H9 (cell line): ENCODE data around the gene CUEDC1. TPM values are rescaled to one million over a fixed set of nuclear protein-coding genes. Genes with fewer than 3 reads are reported as not detected.

ENCODE experiments used
- DNase-seq: peaks from one replicate; pipeline ENCODE4 v3.0.0-alpha.2; 2017
- H2AFZ ChIP-seq: one replicate; pipeline ENCODE4 v1.6.1; 2013; ENCODE audit warnings: mild to moderate bottlenecking, low read length, control low read depth, moderate library complexity
- H2AK5ac ChIP-seq: 2 replicates; pipeline ENCODE4 v1.6.1; 2013; ENCODE audit warnings: low read length, control low read depth, mixed read lengths; ENCODE audit not compliant: insufficient read length
- H2BK120ac ChIP-seq: one replicate; pipeline ENCODE4 v1.6.1; 2013; ENCODE audit warnings: low read depth, mild to moderate bottlenecking, low read length, control low read depth, inconsistent platforms; ENCODE audit not compliant: poor library complexity, severe bottlenecking
- H2BK12ac ChIP-seq: 2 replicates; pipeline ENCODE4 v1.6.1; 2013; ENCODE audit warnings: low read length, control low read depth, mixed read lengths, low read depth; ENCODE audit not compliant: insufficient read length
- H2BK15ac ChIP-seq: 2 replicates; pipeline ENCODE4 v1.6.1; 2013; ENCODE audit warnings: low read depth, low read length, control low read depth
- H2BK20ac ChIP-seq: one replicate; pipeline ENCODE4 v1.6.1; 2013; ENCODE audit warnings: low read depth, mild to moderate bottlenecking, low read length, control low read depth, inconsistent platforms; ENCODE audit not compliant: poor library complexity, severe bottlenecking
- H2BK5ac ChIP-seq: 2 replicates; pipeline ENCODE4 v1.6.1; 2013; ENCODE audit warnings: low read length, control low read depth, mixed read lengths; ENCODE audit not compliant: insufficient read length
- H3K14ac ChIP-seq: 2 replicates; pipeline ENCODE4 v1.6.1; 2013; ENCODE audit warnings: low read length, control low read depth; ENCODE audit not compliant: insufficient read depth
- H3K18ac ChIP-seq: 2 replicates; pipeline ENCODE4 v1.6.1; 2013; ENCODE audit warnings: low read depth, mild to moderate bottlenecking, mixed read lengths, low read length, control low read depth; ENCODE audit not compliant: insufficient read length
- H3K23ac ChIP-seq: 2 replicates; pipeline ENCODE4 v1.6.1; 2013; ENCODE audit warnings: low read length, control low read depth, mixed read lengths, low read depth; ENCODE audit not compliant: insufficient read length
- H3K23me2 ChIP-seq: 2 replicates; pipeline ENCODE4 v1.6.1; 2013; ENCODE audit warnings: low read depth, mild to moderate bottlenecking, mixed read lengths, low read length, control low read depth; ENCODE audit not compliant: insufficient read length, poor library complexity, severe bottlenecking
- H3K27ac ChIP-seq: 2 replicates; pipeline ENCODE4 v1.5.1; 2013; ENCODE audit warnings: low read length, control low read depth, mixed read lengths, low read depth; ENCODE audit not compliant: insufficient read length
- H3K27me3 ChIP-seq: 2 replicates; pipeline ENCODE4 v1.6.1; 2013; ENCODE audit warnings: low read length, control low read depth, inconsistent platforms; ENCODE audit not compliant: insufficient read depth
- H3K4ac ChIP-seq: 2 replicates; pipeline ENCODE4 v1.6.1; 2013; ENCODE audit warnings: low read depth, mild to moderate bottlenecking, control low read depth, inconsistent platforms, low read length, moderate library complexity
- H3K4me1 ChIP-seq: 2 replicates; pipeline ENCODE4 v1.6.1; 2013; ENCODE audit warnings: low read length, control low read depth, inconsistent platforms; ENCODE audit not compliant: insufficient read depth
- H3K4me2 ChIP-seq: 2 replicates; pipeline ENCODE4 v1.6.1; 2013; ENCODE audit warnings: low read length, control low read depth, mixed read lengths; ENCODE audit not compliant: insufficient read length, insufficient read depth
- H3K56ac ChIP-seq: 2 replicates; pipeline ENCODE4 v1.6.1; 2013; ENCODE audit warnings: low read depth, mild to moderate bottlenecking, mixed read lengths, low read length, control low read depth; ENCODE audit not compliant: insufficient read length
- H3K79me1 ChIP-seq: 2 replicates; pipeline ENCODE4 v1.6.1; 2013; ENCODE audit warnings: low read depth, mild to moderate bottlenecking, moderate library complexity, low read length, control low read depth, inconsistent platforms; ENCODE audit not compliant: insufficient read depth, poor library complexity, severe bottlenecking
- H3K79me2 ChIP-seq: 2 replicates; pipeline ENCODE4 v1.6.1; 2013; ENCODE audit warnings: low read length, control low read depth, inconsistent platforms; ENCODE audit not compliant: insufficient read depth
- H3K9ac ChIP-seq: 2 replicates; pipeline ENCODE4 v1.6.1; 2013; ENCODE audit warnings: low read length, control low read depth, mixed read lengths; ENCODE audit not compliant: insufficient read length; ENCODE audit errors: extremely low read depth
- H3K9me3 ChIP-seq: one replicate; pipeline ENCODE4 v1.6.1; 2013; ENCODE audit warnings: low read depth, low read length, inconsistent platforms; ENCODE audit not compliant: control insufficient read depth
- H3T11ph ChIP-seq: one replicate; pipeline ENCODE4 v1.6.1; 2013; ENCODE audit warnings: mild to moderate bottlenecking, low read length, control low read depth, inconsistent platforms
- H4K20me1 ChIP-seq: one replicate; pipeline ENCODE4 v1.6.1; 2013; ENCODE audit not compliant: control insufficient read depth, insufficient read length, insufficient read depth
- H4K5ac ChIP-seq: 2 replicates; pipeline ENCODE4 v1.6.1; 2013; ENCODE audit warnings: low read depth, mild to moderate bottlenecking, mixed read lengths, low read length, control low read depth; ENCODE audit not compliant: insufficient read length
- H4K8ac ChIP-seq: replicated peaks from 2 replicates; pipeline ENCODE4 v1.6.1; 2013; ENCODE audit warnings: low read length, control low read depth, mixed read lengths, low read depth; ENCODE audit not compliant: insufficient read length
- H4K91ac ChIP-seq: 2 replicates; pipeline ENCODE4 v1.6.1; 2013; ENCODE audit warnings: low read depth, mild to moderate bottlenecking, moderate library complexity, mixed read lengths, low read length, control low read depth; ENCODE audit not compliant: insufficient read length
- H3K27ac Mint-ChIP-seq, 3 experiments: 2 replicates in 2 of 3; 3 replicates in 1 of 3; pipeline ENCODE4 v1.8.0; 2020 to 2021; ENCODE audit warnings: mixed read lengths in 3 of 3, mild to moderate bottlenecking in 1 of 3, moderate library complexity in 1 of 3
- H3K27me3 Mint-ChIP-seq: 2 replicates; pipeline ENCODE4 v1.8.0; 2021; ENCODE audit warnings: low read depth, mild to moderate bottlenecking, moderate library complexity, mixed read lengths
- H3K36me3 Mint-ChIP-seq, 3 experiments: 2 replicates in 2 of 3; 3 replicates in 1 of 3; pipeline ENCODE4 v1.8.0; 2020 to 2021; ENCODE audit warnings: low read depth in 3 of 3, mixed read lengths in 3 of 3; ENCODE audit not compliant: insufficient read depth in 1 of 3
- H3K4me1 Mint-ChIP-seq, 2 experiments: 2 replicates each; pipeline ENCODE4 v1.8.0; 2020; ENCODE audit warnings: mixed read lengths in 2 of 2
- H3K4me3 Mint-ChIP-seq, 2 experiments: 2 replicates in 1 of 2; 3 replicates in 1 of 2; pipeline ENCODE4 v1.8.0; 2020 to 2021; ENCODE audit warnings: mild to moderate bottlenecking in 2 of 2, mixed read lengths in 2 of 2, moderate library complexity in 1 of 2
- H3K9me3 Mint-ChIP-seq, 2 experiments: 2 replicates in 1 of 2; 3 replicates in 1 of 2; pipeline ENCODE4 v1.8.0; 2020; ENCODE audit warnings: mild to moderate bottlenecking in 2 of 2, mixed read lengths in 2 of 2, moderate library complexity in 1 of 2
- CTCF ChIP-seq: fragments of 200-600 bp; sonication (generic); conservative IDR thresholded peaks from 3 replicates; pipeline ENCODE4 v1.8.0; 2021; ENCODE audit warnings: antibody characterized with exemption, mild to moderate bottlenecking
- WGBS: extraction: QIAGEN DNeasy Blood & Tissue Kit; methylation state at CpG from one replicate; pipeline ENCODE4 v1.1.7; 2013; ENCODE audit warnings: missing lambda C conversion rate, low lambda C conversion rate, mixed read lengths; ENCODE audit not compliant: insufficient read length; ENCODE audit errors: extremely low coverage; 5-methylcytosine and 5-hydroxymethylcytosine counted together
- total RNA-seq: library from RNA; stranded (reverse); gene quantifications from 2 replicates; pipeline ENCODE4 v1.2.1, GENCODE V29; 2021

The CUEDC1 gene
- total RNA-seq, 1 experiment from 2014 or later: 7.3 TPM

GRCh38 chr17:57885148-57885915 is 69.9 kb downstream of the CUEDC1 start:
- H3K23me2 ChIP-seq: no peaks in the 10 kb centered on the region
- H4K91ac ChIP-seq: no peak overlapping the region
- no peak overlapping the region for H2AFZ ChIP-seq
- no peak overlapping the region for H3K14ac ChIP-seq
- H3K9me3 Mint-ChIP-seq: peaks cover 5 to 9% of the 10 kb centered on the region in 2 experiments; a peak in 3 of 5 replicates
- H3K4me3 Mint-ChIP-seq: no peak overlapping the region
- H3K27ac ChIP-seq: no peak overlapping the region
- H2BK15ac ChIP-seq: no peak overlapping the region; the same call in 1 of the 2 replicates
- no peaks in the 10 kb centered on the region for H4K20me1 ChIP-seq
- no peak overlapping the region for H2BK12ac ChIP-seq
- H3K4ac ChIP-seq: no peak overlapping the region
- no peak overlapping the region for H3K23ac ChIP-seq
- no peaks in the 10 kb centered on the region; the same call in 1 of the 2 replicates for H3K4me1 ChIP-seq
- H4K8ac ChIP-seq: no peak overlapping the region
- no peak overlapping the region for H2BK5ac ChIP-seq
- H3K9me3 ChIP-seq: no peaks in the 10 kb centered on the region
- H3K9ac ChIP-seq: no peak overlapping the region
- H4K5ac ChIP-seq: no peak overlapping the region
- H2BK120ac ChIP-seq: no peak overlapping the region
- peaks cover 3 to 8% (median 5%) of the 10 kb centered on the region in 3 experiments; a peak in 5 of 7 replicates for H3K36me3 Mint-ChIP-seq
- no peak for DNase-seq
- no peak overlapping the region for H2AK5ac ChIP-seq
- H3K27ac Mint-ChIP-seq: no peak overlapping the region
- H3K4me2 ChIP-seq: no peak overlapping the region
- peaks cover 5% of the 10 kb centered on the region for H3K27me3 Mint-ChIP-seq
- no peak overlapping the region for H3K18ac ChIP-seq
- no peaks in the 10 kb centered on the region for H3K27me3 ChIP-seq
- no peak overlapping the region for H3K56ac ChIP-seq
- H2BK20ac ChIP-seq: no peak overlapping the region
- WGBS: no CpG with 5 or more reads among the region's 67 CpGs
- no peaks in the 10 kb centered on the region for H3K79me1 ChIP-seq
- peaks cover 18 to 24% of the 10 kb centered on the region in 2 experiments for H3K4me1 Mint-ChIP-seq
- no peaks in the 10 kb centered on the region for H3K79me2 ChIP-seq
- H3T11ph ChIP-seq: no peak overlapping the region
- no peak for TF ChIP-seq CTCF
